Measurements from ENCODE around the gene MAPK7. TPM values are rescaled to one million over a fixed set of nuclear protein-coding genes. Genes with fewer than 3 reads are reported as not detected.

The MAPK7 gene
- total and polyA plus RNA-seq, 10 of the 15 experiments (the other 5 are each of a cell fraction or from before 2014, with no cell fraction given), result 0.37 to 13.5 (median 5.6) TPM

DNA sequence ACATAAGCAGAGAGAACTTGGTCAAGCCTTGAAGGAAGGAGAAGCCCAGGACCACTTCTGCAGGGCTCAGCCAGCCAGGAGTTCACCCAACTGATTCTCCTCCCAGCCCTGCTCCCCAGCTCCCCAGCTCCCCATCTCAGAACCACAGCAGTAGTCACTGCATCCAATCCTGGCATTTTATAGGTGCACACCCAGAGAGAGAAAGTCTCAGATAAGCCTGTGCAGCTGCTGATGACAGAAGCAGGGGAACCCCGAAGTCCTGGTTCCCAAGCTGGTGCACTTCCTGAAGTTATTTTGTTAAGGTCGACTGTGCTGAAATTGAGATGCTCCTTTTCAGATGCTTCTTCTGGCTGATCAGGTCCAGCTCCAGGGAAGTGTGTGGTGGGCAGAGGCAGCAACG lies 39.3 kb downstream of the MAPK7 start:
- in situ Hi-C loops (cut with MboI) (no loop called here), intact Hi-C loops (cut with micrococcal nuclease; ENCODE audit: unreplicated experiment) (no loop called here)
- Histone ChIP-seq H3K4me3 (no peak overlapping the region), H3K4me2 (ENCODE audit: control insufficient read depth, insufficient read depth) (no peak overlapping the region), H3K27me3 (replicated peaks in 1 of 2; ENCODE audit: control insufficient read depth in 2 of 2, insufficient read depth in 2 of 2, low read length in 1 of 2) (peaks cover 0 to 2% of the 10 kb centered on the region in 2 experiments; a peak in 2 of 4 replicates), H3K9ac (ENCODE audit: control insufficient read depth, insufficient read depth, low read length) (no peak overlapping the region), H3K27ac (ENCODE audit: control insufficient read depth, insufficient read depth) (no peak overlapping the region), H3K79me2 (ENCODE audit: control insufficient read depth, insufficient read depth, low read length) (no peaks in the 10 kb centered on the region), H2AFZ (ENCODE audit: control insufficient read depth, low read depth, low read length) (no peak overlapping the region), H3K9me3 (replicated peaks; ENCODE audit: control insufficient read depth, insufficient read depth, low read length) (no peaks in the 10 kb centered on the region), H4K20me1 (ENCODE audit: control insufficient read depth, insufficient read depth) (no peaks in the 10 kb centered on the region), H3K36me3 (ENCODE audit: control insufficient read depth in 2 of 2, insufficient read depth in 2 of 2, low read length in 1 of 2) (no peaks in the 10 kb centered on the region), H3K4me1 (ENCODE audit: control insufficient read depth, insufficient read depth, low read length) (no peaks in the 10 kb centered on the region)
- CTCF ChIA-PET, result interaction anchor here (2.3 kb wide), 1 partner anchor 55 kb away, joined by 6 read pairs; the partner anchor contains the start of gene B9D1
- SMC1A ChIA-PET (ENCODE audit: uncharacterized antibody, unreplicated experiment), result no interaction called here
- DNase-seq (ENCODE audit: low read depth, low spot score), result no peak
- ATAC-seq, result no peak
- BruUV-seq (replicated peaks), result no TSS peak
- 3% methylated on average over 3 of the region's 3 CpGs for WGBS (ENCODE audit: insufficient coverage, insufficient replicate concordance, low lambda C conversion rate, missing lambda C conversion rate)
- POLR2A ChIA-PET, result no interaction called here
- no peak for FAIRE-seq
- RAD21 ChIA-PET (ENCODE audit: unreplicated experiment), result no interaction called here
- TF ChIP-seq CBX3 (IDR thresholded peaks at IDR 0.05; ENCODE audit: borderline replicate concordance, low read depth), result no peak

DNA sequence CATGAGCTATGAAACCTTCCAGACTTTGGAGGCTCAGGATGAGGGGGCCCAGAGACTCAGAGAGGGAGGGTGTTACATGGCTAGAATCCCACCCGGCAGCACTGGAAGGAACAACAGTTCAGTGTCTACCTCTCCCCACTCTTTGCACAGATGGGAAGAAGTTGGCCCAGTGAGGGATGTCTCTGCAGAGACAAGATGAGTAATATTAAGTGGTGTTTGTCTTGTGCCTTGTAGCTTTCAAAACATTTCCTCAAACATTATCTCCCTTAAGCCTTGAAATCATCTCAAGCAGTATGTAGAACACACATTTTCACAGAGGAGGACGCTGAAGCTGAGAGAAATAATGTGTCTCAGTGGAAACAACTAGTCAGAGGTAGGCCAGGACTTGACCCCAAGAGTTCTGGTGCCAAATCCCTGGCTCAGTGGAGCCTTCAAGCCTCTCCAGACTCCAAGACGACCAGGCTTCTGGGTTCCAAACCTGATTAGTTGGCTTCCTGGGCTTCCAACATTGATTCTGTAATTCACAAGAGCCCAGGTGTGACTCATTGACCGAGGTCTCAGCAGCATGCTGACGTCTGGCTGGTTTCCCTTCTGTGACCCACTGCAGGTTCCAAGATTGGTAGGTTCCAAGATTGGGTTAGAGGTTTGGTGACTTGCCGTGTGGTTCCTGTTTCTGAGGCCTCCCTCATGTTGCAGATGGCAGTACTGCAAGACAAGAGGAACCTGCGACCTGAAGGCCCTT lies 40.1 kb downstream of the MAPK7 start:
- Histone ChIP-seq H3K36me3 (ENCODE audit: control insufficient read depth in 2 of 2, insufficient read depth in 2 of 2, low read length in 1 of 2) (no peaks in the 10 kb centered on the region), H3K4me1 (ENCODE audit: control insufficient read depth, insufficient read depth, low read length) (no peaks in the 10 kb centered on the region), H3K4me3 (no peak overlapping the region), H3K9me3 (replicated peaks; ENCODE audit: control insufficient read depth, insufficient read depth, low read length) (no peaks in the 10 kb centered on the region), H3K9ac (ENCODE audit: control insufficient read depth, insufficient read depth, low read length) (no peak overlapping the region), H3K79me2 (ENCODE audit: control insufficient read depth, insufficient read depth, low read length) (no peaks in the 10 kb centered on the region), H2AFZ (ENCODE audit: control insufficient read depth, low read depth, low read length) (no peak overlapping the region), H4K20me1 (ENCODE audit: control insufficient read depth, insufficient read depth) (no peaks in the 10 kb centered on the region), H3K27me3 (replicated peaks in 1 of 2; ENCODE audit: control insufficient read depth in 2 of 2, insufficient read depth in 2 of 2, low read length in 1 of 2) (peaks cover 0 to 2% of the 10 kb centered on the region in 2 experiments; a peak in 2 of 4 replicates), H3K4me2 (ENCODE audit: control insufficient read depth, insufficient read depth) (no peak overlapping the region), H3K27ac (ENCODE audit: control insufficient read depth, insufficient read depth) (no peak overlapping the region)
- BruUV-seq (replicated peaks), result no TSS peak
- ChIA-PET SMC1A (ENCODE audit: uncharacterized antibody, unreplicated experiment) (interaction anchor here (0.6 kb wide), 1 partner anchor 9 kb away, joined by 4 read pairs; no protein-coding TSS in a partner anchor), POLR2A (no interaction called here), RAD21 (ENCODE audit: unreplicated experiment) (no interaction called here), CTCF (interaction anchor here (2.3 kb wide), 1 partner anchor 56 kb away, joined by 6 read pairs; the partner anchor contains the start of gene B9D1)
- ATAC-seq (no peak), DNase-seq (ENCODE audit: low read depth, low spot score) (no peak), FAIRE-seq (no peak)
- 12% methylated on average over 7 of the region's 7 CpGs for WGBS (ENCODE audit: insufficient coverage, insufficient replicate concordance, low lambda C conversion rate, missing lambda C conversion rate)
- in situ Hi-C loops (cut with MboI) (no loop called here), intact Hi-C loops (cut with micrococcal nuclease; ENCODE audit: unreplicated experiment) (no loop called here)
- TF ChIP-seq MTA2 (IDR thresholded peaks at IDR 0.05; ENCODE audit: low read depth) (no peak), GABPA (IDR thresholded peaks at IDR 0.05; ENCODE audit: low read depth) (no peak), DPF2 (IDR thresholded peaks at IDR 0.05) (no peak), CBX3 (IDR thresholded peaks at IDR 0.05; ENCODE audit: borderline replicate concordance, low read depth) (no peak), NFYA (IDR thresholded peaks at IDR 0.05; ENCODE audit: borderline replicate concordance, low read depth, low read length) (no peak), PAX8 (IDR thresholded peaks at IDR 0.05) (no peak), FOS (IDR thresholded peaks at IDR 0.05; ENCODE audit: borderline replicate concordance, extremely low read depth, insufficient read length) (no peak), MEF2B (IDR thresholded peaks at IDR 0.05; ENCODE audit: partially characterized antibody, poor library complexity, severe bottlenecking) (no peak)
- TF ChIP-seq, protein P1, sequence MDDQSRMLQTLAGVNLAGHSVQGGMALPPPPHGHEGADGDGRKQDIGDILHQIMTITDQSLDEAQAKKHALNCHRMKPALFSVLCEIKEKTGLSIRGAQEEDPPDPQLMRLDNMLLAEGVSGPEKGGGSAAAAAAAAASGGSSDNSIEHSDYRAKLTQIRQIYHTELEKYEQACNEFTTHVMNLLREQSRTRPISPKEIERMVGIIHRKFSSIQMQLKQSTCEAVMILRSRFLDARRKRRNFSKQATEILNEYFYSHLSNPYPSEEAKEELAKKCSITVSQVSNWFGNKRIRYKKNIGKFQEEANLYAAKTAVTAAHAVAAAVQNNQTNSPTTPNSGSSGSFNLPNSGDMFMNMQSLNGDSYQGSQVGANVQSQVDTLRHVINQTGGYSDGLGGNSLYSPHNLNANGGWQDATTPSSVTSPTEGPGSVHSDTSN (IDR thresholded peaks at IDR 0.05; ENCODE audit: insufficient replicate concordance, low read depth, low read length), result no peak
- TF ChIP-seq, protein P2, sequence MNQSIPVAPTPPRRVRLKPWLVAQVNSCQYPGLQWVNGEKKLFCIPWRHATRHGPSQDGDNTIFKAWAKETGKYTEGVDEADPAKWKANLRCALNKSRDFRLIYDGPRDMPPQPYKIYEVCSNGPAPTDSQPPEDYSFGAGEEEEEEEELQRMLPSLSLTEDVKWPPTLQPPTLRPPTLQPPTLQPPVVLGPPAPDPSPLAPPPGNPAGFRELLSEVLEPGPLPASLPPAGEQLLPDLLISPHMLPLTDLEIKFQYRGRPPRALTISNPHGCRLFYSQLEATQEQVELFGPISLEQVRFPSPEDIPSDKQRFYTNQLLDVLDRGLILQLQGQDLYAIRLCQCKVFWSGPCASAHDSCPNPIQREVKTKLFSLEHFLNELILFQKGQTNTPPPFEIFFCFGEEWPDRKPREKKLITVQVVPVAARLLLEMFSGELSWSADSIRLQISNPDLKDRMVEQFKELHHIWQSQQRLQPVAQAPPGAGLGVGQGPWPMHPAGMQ (IDR thresholded peaks at IDR 0.05; ENCODE audit: borderline replicate concordance), result no peak
